ENCODE measurements around the gene RAB1A. TPM values are rescaled to one million over a fixed set of nuclear protein-coding genes. Genes with fewer than 3 reads are reported as not detected.
A peak's percentile ranks its signal among the peaks of the same experiment; 100 is the strongest.

The RAB1A gene
- polyA plus RNA-seq, 1 donor (not counting 4 experiments of a cell fraction or from before 2014, with no cell fraction given) = 274 TPM

DNA sequence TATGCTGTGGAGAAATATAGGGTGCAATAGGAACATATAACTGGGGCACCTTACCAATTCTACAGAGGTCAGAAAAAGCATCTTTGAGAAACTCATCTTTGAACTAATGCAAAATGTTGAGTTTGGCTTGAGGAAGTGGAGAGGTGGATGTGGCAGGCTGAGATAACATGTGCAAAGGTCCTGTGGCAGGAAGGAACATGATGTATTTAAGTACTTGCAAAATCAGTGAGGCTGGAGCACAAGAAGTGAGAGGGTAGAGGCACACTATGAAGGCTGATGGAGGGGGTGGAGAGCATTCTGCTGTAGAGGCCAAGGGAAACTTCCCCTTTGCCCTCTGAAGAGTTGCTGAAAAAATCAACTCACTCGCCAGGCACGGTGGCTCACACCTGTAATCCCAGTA lies 14.7 kb upstream of the RAB1A start:
- Histone ChIP-seq H3K9ac (ENCODE audit: control insufficient read depth, extremely low read depth, insufficient read depth, low read length) (no peak overlapping the region), H3K79me2 (ENCODE audit: control insufficient read depth, insufficient read depth, low read length) (no peaks in the 10 kb centered on the region), H3K4me2 (ENCODE audit: control insufficient read depth, extremely low read depth, insufficient read depth, low read depth, low read length) (no peak overlapping the region), H3K9me1 (ENCODE audit: control insufficient read depth, extremely low read depth, insufficient read depth, low read length) (no peaks in the 10 kb centered on the region), H3K27ac (ENCODE audit: control insufficient read depth, insufficient read depth, low read length) (no peak overlapping the region), H4K20me1 (ENCODE audit: control insufficient read depth, extremely low read depth, insufficient read depth, low read length) (no peaks in the 10 kb centered on the region), H3K27me3 (ENCODE audit: control insufficient read depth, extremely low read depth, insufficient read depth, low read length) (no peaks in the 10 kb centered on the region), H3K36me3 (ENCODE audit: control insufficient read depth in 2 of 2, extremely low read depth in 1 of 2, insufficient read depth in 2 of 2, low read length in 2 of 2) (no peaks in the 10 kb centered on the region), H3K9me3 (ENCODE audit: control insufficient read depth, low read depth, low read length) (no peaks in the 10 kb centered on the region), H3K4me1 (ENCODE audit: control insufficient read depth, extremely low read depth, insufficient read depth, low read length) (no peaks in the 10 kb centered on the region), H3K4me3 (ENCODE audit: control insufficient read depth in 2 of 3, extremely low read depth in 1 of 3, insufficient read depth in 2 of 3, low read depth in 1 of 3, low read length in 3 of 3) (no peak overlapping the region), H2AFZ (ENCODE audit: control insufficient read depth, low read length) (no peak overlapping the region)
- dilution Hi-C loops (cut with MboI; ENCODE audit: extremely low pct_ligation_motif_present, low sequenced_read_pairs) = no loop called here
- FAIRE-seq (no peak), DNase-seq (ENCODE audit: low read depth, low spot score) (no peak)
- TF ChIP-seq EZH2 (IDR thresholded peaks at IDR 0.05; ENCODE audit: low read length) = no peak
- TF ChIP-seq, protein P1, sequence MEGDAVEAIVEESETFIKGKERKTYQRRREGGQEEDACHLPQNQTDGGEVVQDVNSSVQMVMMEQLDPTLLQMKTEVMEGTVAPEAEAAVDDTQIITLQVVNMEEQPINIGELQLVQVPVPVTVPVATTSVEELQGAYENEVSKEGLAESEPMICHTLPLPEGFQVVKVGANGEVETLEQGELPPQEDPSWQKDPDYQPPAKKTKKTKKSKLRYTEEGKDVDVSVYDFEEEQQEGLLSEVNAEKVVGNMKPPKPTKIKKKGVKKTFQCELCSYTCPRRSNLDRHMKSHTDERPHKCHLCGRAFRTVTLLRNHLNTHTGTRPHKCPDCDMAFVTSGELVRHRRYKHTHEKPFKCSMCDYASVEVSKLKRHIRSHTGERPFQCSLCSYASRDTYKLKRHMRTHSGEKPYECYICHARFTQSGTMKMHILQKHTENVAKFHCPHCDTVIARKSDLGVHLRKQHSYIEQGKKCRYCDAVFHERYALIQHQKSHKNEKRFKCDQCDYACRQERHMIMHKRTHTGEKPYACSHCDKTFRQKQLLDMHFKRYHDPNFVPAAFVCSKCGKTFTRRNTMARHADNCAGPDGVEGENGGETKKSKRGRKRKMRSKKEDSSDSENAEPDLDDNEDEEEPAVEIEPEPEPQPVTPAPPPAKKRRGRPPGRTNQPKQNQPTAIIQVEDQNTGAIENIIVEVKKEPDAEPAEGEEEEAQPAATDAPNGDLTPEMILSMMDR (optimal IDR thresholded peaks at IDR 0.05 in 1 of 3, IDR thresholded peaks at IDR 0.05 in 1 of 3, conservative IDR thresholded peaks at IDR 0.05 in 1 of 3; ENCODE audit: extremely low read depth in 1 of 3, insufficient read depth in 2 of 3, low read length in 3 of 3) = no peak

DNA sequence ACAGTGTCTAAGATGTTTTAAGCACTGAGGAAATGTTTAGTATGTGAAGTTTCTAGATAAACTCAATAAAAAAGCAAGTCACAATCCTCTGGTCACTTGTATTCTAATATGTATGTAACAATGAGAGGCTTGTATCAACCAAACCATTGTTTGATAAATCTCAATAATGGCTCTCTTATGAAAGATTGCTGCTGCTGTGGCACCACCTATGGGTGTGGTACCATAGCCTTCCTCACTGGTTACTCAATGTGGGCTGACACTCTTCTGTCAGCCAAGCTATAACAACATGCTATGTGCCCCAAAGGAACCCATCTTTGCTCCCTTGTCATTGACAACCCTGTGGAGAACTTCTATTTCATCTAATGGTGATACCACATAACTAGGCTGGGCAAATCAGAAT lies 12.6 kb upstream of the RAB1A start:
- FAIRE-seq (peak; percentile 68), DNase-seq (ENCODE audit: low read depth, low spot score) (no peak)
- H3K27ac ChIP-seq (ENCODE audit: control insufficient read depth, insufficient read depth, low read length) = no peak overlapping the region

More for the DNA sequence above, 12.6 kb upstream of the RAB1A start:
- H3K4me3 ChIP-seq (ENCODE audit: control insufficient read depth in 2 of 3, extremely low read depth in 1 of 3, insufficient read depth in 2 of 3, low read depth in 1 of 3, low read length in 3 of 3) = no peak overlapping the region
- TF ChIP-seq EZH2 (IDR thresholded peaks at IDR 0.05; ENCODE audit: low read length) = no peak
- TF ChIP-seq, protein P1 (optimal IDR thresholded peaks at IDR 0.05 in 1 of 3, IDR thresholded peaks at IDR 0.05 in 1 of 3, conservative IDR thresholded peaks at IDR 0.05 in 1 of 3; ENCODE audit: extremely low read depth in 1 of 3, insufficient read depth in 2 of 3, low read length in 3 of 3) = peak; percentile 40 to 61 (median 45)
- dilution Hi-C loops (cut with MboI; ENCODE audit: extremely low pct_ligation_motif_present, low sequenced_read_pairs) = no loop called here
- H4K20me1 ChIP-seq (ENCODE audit: control insufficient read depth, extremely low read depth, insufficient read depth, low read length) = no peaks in the 10 kb centered on the region
- no peak overlapping the region for H2AFZ ChIP-seq (ENCODE audit: control insufficient read depth, low read length)
- no peaks in the 10 kb centered on the region for H3K79me2 ChIP-seq (ENCODE audit: control insufficient read depth, insufficient read depth, low read length)
- no peak overlapping the region for H3K4me2 ChIP-seq (ENCODE audit: control insufficient read depth, extremely low read depth, insufficient read depth, low read depth, low read length)
- no peaks in the 10 kb centered on the region for H3K36me3 ChIP-seq (ENCODE audit: control insufficient read depth in 2 of 2, extremely low read depth in 1 of 2, insufficient read depth in 2 of 2, low read length in 2 of 2)
- H3K9ac ChIP-seq (ENCODE audit: control insufficient read depth, extremely low read depth, insufficient read depth, low read length) = no peak overlapping the region
- no peaks in the 10 kb centered on the region for H3K9me1 ChIP-seq (ENCODE audit: control insufficient read depth, extremely low read depth, insufficient read depth, low read length)
- no peaks in the 10 kb centered on the region for H3K27me3 ChIP-seq (ENCODE audit: control insufficient read depth, extremely low read depth, insufficient read depth, low read length)
- no peaks in the 10 kb centered on the region for H3K9me3 ChIP-seq (ENCODE audit: control insufficient read depth, low read depth, low read length)
- H3K4me1 ChIP-seq (ENCODE audit: control insufficient read depth, extremely low read depth, insufficient read depth, low read length) = no peaks in the 10 kb centered on the region
